ENCODE measurements around the gene ZNF598.
"Not testable (repeated sequence)": the region's sequence is repeated elsewhere in the genome, so short reads cannot be mapped to it uniquely, and the experiment has no call there.

The ZNF598 gene

GRCh38 chr16:2035431-2036199 lies 26.0 kb upstream of the ZNF598 start:
- H3K36me3 Mint-ChIP-seq (ENCODE audit: low read depth), result no peaks in the 10 kb centered on the region
- no peaks in the 10 kb centered on the region for H3K4me1 Mint-ChIP-seq (ENCODE audit: low read depth)
- no peaks in the 10 kb centered on the region for H3K27me3 Mint-ChIP-seq
- H3K27ac Mint-ChIP-seq, result no peak overlapping the region
- no peak for DNase-seq
- H3K9me3 Mint-ChIP-seq, result no peaks in the 10 kb centered on the region
- no peak overlapping the region for H3K4me3 Mint-ChIP-seq

GRCh38 chr16:2034696-2035430 lies 25.2 kb upstream of the ZNF598 start:
- Mint-ChIP-seq H3K36me3 (ENCODE audit: low read depth) (no peaks in the 10 kb centered on the region), H3K4me1 (ENCODE audit: low read depth) (no peaks in the 10 kb centered on the region), H3K4me3 (no peak overlapping the region), H3K27ac (no peak overlapping the region), H3K27me3 (no peaks in the 10 kb centered on the region), H3K9me3 (no peaks in the 10 kb centered on the region)
- no peak for DNase-seq

- H3K9me3 Mint-ChIP-seq; H3K27me3 Mint-ChIP-seq; DNase-seq; H3K4me3 Mint-ChIP-seq; H3K4me1 Mint-ChIP-seq (ENCODE audit: low read depth); H3K36me3 Mint-ChIP-seq (ENCODE audit: low read depth): not testable (repeated sequence)
- H3K27ac Mint-ChIP-seq, result peak overlapping the region; percentile 29
Observed at GRCh38 chr16:2033909-2034695, 24.5 kb upstream of the ZNF598 start.

DNA sequence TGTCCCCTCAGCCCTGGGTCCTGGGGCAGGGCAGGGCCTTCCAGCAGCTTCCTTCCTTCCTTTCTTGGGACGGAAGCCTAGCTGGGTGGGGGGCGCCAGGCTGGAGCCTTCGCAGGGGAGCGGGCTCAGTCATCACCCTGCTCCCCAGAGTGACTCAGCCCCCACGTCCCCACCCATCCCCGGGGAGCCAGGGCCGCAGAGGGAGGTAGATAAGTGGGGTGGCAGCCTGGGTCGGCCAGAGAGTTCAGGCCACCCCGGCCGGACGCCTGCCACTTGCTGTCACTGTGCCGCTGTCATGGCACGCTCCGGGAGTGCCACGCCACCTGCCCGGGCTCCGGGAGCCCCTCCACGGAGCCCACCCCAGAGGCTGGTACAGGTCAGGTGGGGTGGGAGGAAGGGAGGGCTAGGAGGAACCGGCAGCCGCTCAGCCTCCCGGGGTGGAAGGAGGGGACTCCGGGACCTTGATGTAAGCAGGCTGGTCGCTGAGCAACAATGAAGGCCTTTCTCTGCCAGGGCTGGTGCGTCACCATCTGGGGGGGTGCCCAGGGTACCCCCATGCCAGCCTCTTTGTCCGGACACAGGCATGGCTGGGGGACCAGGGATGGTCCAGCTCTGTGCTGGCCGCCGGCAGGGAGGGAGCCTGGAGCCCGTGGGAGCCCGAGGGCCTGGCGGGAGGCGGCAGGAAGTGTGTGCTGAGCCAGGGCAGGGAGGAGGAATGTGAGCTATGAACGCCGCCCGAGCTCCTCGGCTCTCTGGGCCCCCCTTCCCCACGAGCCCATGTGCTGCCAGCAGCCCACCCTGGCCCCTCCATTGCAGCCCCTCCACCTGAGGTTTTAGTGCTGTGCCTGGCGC lies 23.7 kb upstream of the ZNF598 start:
- peak overlapping the region; percentile 27 for H3K4me3 Mint-ChIP-seq
- no peak for DNase-seq
- H3K4me1 Mint-ChIP-seq (ENCODE audit: low read depth), result no peaks in the 10 kb centered on the region
- no peaks in the 10 kb centered on the region for H3K36me3 Mint-ChIP-seq (ENCODE audit: low read depth)
- H3K9me3 Mint-ChIP-seq, result no peaks in the 10 kb centered on the region
- H3K27me3 Mint-ChIP-seq, result no peaks in the 10 kb centered on the region
- H3K27ac Mint-ChIP-seq, result no peak overlapping the region

GRCh38 chr16:2032285-2033056 lies 22.9 kb upstream of the ZNF598 start:
- no peak overlapping the region for H3K4me3 Mint-ChIP-seq
- peaks cover 8% of the 10 kb centered on the region for H3K27me3 Mint-ChIP-seq
- no peaks in the 10 kb centered on the region for H3K9me3 Mint-ChIP-seq
- H3K36me3 Mint-ChIP-seq (ENCODE audit: low read depth), result no peaks in the 10 kb centered on the region
- H3K27ac Mint-ChIP-seq, result peak overlapping the region; percentile 50
- DNase-seq, result no peak
- H3K4me1 Mint-ChIP-seq (ENCODE audit: low read depth), result peaks cover 3% of the 10 kb centered on the region

GRCh38 chr16:2031081-2031577 lies 21.5 kb upstream of the ZNF598 start:
- Mint-ChIP-seq H3K27ac (no peak overlapping the region), H3K4me3 (no peak overlapping the region), H3K36me3 (ENCODE audit: low read depth) (no peaks in the 10 kb centered on the region), H3K4me1 (ENCODE audit: low read depth) (peaks cover 4% of the 10 kb centered on the region), H3K27me3 (peaks cover 10% of the 10 kb centered on the region), H3K9me3 (no peaks in the 10 kb centered on the region)
- no peak for DNase-seq

GRCh38 chr16:2030036-2030435 lies 20.4 kb upstream of the ZNF598 start:
- H3K4me1 Mint-ChIP-seq (ENCODE audit: low read depth), result peaks cover 9% of the 10 kb centered on the region
- no peak for DNase-seq
- H3K27me3 Mint-ChIP-seq, result peaks cover 15% of the 10 kb centered on the region
- no peaks in the 10 kb centered on the region for H3K36me3 Mint-ChIP-seq (ENCODE audit: low read depth)
- H3K27ac Mint-ChIP-seq, result no peak overlapping the region
- no peak overlapping the region for H3K4me3 Mint-ChIP-seq
- no peaks in the 10 kb centered on the region for H3K9me3 Mint-ChIP-seq

DNA sequence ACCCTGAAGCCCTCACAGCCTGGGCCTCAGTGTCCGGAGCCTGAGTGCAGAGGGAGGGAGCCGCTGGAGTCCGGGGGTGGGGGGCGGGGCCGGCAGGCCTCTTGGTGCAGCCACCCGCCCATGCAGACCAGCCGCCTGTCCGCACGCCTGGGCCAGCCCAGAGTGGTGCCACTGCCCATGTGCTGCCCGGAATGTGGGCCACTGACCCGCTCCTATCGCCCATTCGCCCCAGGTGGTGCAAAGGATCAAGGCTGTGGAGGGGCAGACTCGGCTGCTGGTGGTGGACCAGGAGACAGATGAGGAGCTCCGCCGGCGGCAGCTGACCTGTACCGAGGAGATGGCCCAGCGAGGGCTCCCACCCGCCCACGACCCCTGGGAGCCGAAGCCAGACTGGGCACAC lies 19.7 kb upstream of the ZNF598 start:
- Mint-ChIP-seq H3K9me3 (no peaks in the 10 kb centered on the region), H3K4me3 (no peak overlapping the region), H3K27ac (no peak overlapping the region), H3K27me3 (peaks cover 15% of the 10 kb centered on the region), H3K4me1 (ENCODE audit: low read depth) (peaks cover 9% of the 10 kb centered on the region), H3K36me3 (ENCODE audit: low read depth) (no peaks in the 10 kb centered on the region)
- DNase-seq, result no peak

DNA sequence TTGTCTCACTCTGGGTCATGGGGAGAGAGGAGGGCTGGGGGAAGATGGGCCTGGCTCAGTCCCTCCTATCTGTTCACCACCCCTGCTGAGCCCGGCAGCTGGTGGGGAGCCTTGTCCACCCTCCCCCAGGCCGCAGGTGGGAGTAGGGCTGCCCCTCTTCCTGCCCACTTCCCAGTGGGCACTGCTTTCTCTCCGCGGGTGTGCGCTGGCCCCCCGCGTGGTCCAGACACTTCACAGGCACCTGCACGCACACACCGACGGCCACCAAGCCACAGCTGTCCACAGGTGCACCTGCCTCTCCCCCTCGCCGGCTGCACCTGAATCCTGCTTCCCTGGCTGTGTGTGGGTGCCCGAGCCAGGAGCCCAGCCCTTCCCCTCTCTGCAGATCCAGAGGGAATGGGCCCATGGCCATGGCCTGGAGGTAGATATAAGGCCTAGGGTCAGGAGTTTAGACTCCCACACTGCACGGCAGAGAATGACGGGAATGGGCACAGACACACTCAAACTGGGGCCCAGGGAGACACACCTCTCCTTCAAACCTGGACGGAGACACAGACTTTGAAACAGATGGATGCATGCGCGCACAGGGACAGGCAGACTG lies 19.1 kb upstream of the ZNF598 start:
- Mint-ChIP-seq H3K4me3 (no peak overlapping the region), H3K27ac (no peak overlapping the region), H3K4me1 (ENCODE audit: low read depth) (peaks cover 12% of the 10 kb centered on the region), H3K36me3 (ENCODE audit: low read depth) (no peaks in the 10 kb centered on the region), H3K9me3 (no peaks in the 10 kb centered on the region), H3K27me3 (peaks cover 17% of the 10 kb centered on the region)
- DNase-seq, result no peak

DNA sequence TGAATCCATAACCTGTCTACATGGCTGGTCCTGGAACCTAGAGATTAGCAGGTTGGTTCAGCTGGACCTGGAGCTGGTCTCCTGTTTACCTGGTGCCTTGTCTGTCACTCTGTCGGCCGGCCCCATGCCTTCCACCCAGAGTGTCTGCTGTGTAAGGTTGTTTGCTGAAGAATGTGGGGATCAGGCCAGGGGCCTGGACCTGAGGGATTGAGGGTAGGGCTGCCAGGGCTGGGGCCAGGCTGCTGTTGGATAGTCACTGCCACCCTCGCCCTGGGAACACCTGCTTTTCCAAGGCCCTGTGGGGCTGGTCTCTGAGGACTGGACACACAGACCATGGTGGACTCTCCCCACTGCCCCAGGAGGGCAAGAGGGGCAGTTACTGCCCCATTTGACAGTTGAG lies 18.5 kb upstream of the ZNF598 start:
- Mint-ChIP-seq H3K4me3 (no peak overlapping the region), H3K27ac (no peak overlapping the region), H3K36me3 (ENCODE audit: low read depth) (no peaks in the 10 kb centered on the region), H3K9me3 (no peaks in the 10 kb centered on the region), H3K4me1 (ENCODE audit: low read depth) (peaks cover 14% of the 10 kb centered on the region), H3K27me3 (peaks cover 17% of the 10 kb centered on the region)
- DNase-seq, result no peak

- Mint-ChIP-seq H3K36me3 (ENCODE audit: low read depth) (no peaks in the 10 kb centered on the region), H3K27me3 (peaks cover 25% of the 10 kb centered on the region), H3K27ac (no peak overlapping the region), H3K4me3 (peak overlapping the region; percentile 60), H3K4me1 (ENCODE audit: low read depth) (peaks cover 21% of the 10 kb centered on the region), H3K9me3 (no peaks in the 10 kb centered on the region)
- peak; percentile 57 for DNase-seq
Observed at GRCh38 chr16:2027024-2028010, 17.7 kb upstream of the ZNF598 start.

GRCh38 chr16:2026461-2027023 lies 16.9 kb upstream of the ZNF598 start, which contains the start of gene NHERF2:
Gene NHERF2 (plus strand): TSS chr16:2026902. CDS start chr16:2027006, 104 bp downstream.
- peaks cover 33% of the 10 kb centered on the region for H3K27me3 Mint-ChIP-seq
- H3K27ac Mint-ChIP-seq, result no peak within 1 kb of the TSS

More at GRCh38 chr16:2026461-2027023, 16.9 kb upstream of the ZNF598 start, which contains the start of gene NHERF2:
- H3K9me3 Mint-ChIP-seq, result no peaks in the 10 kb centered on the region
- peak; percentile 51 for DNase-seq
- H3K36me3 Mint-ChIP-seq (ENCODE audit: low read depth), result no peaks in the 10 kb centered on the region
- H3K4me3 Mint-ChIP-seq, result peak within 1 kb of the TSS; percentile 60
- peaks cover 21% of the 10 kb centered on the region for H3K4me1 Mint-ChIP-seq (ENCODE audit: low read depth)

Measured in activated T-cell treated with anti-CD3 and anti-CD28 coated beads, Interleukin-2, amount 50 U/mL, for 24 hours (primary cell).